Left colon (tissue), 2 donors: ENCODE results near the gene LGALSL. TPM values are rescaled to one million over a fixed set of nuclear protein-coding genes. Genes with fewer than 3 reads are reported as not detected.
A peak's percentile ranks its signal among the peaks of the same experiment; 100 is the strongest.

ENCODE experiments used
- ATAC-seq: fragments of 200-7000 bp; cut with Tn5 transposase; one replicate; pipeline ENCODE4 v1.9.1; 2020; ENCODE audit warnings: mild to moderate bottlenecking, moderate library complexity
- DNase-seq, 2 donors: peaks; one replicate each; pipeline ENCODE4 v3.0.0-alpha.2; 2020
- intact Hi-C, 2 donors: fragments of 100-400 bp; cut with DNase I in 1 of 2; cut with micrococcal nuclease in 1 of 2; formaldehyde crosslinking; loops; one replicate each; pipeline versions ENCODE4 v1.11.2 to v1.14.0; 2022; cut with DNase I, micrococcal nuclease
- long read RNA-seq: library from polyadenylated mRNA; unstranded; transcript quantifications from one replicate; pipeline ENCODE4 v2.0.0, GENCODE V29; 2021
- total RNA-seq, 2 donors: library from RNA; stranded (reverse); fragmentation: NEBNext Ultra II Directional; extraction: Animal tissue kit (Norgen Biotek cat#: 25700); gene quantifications; one replicate each; pipeline ENCODE4 v1.2.1, GENCODE V29; 2021
- donor health status: DM: no; HTN: no; CAD: no.
- donor health status: DM: yes; HTN: yes; CAD: no.

LGALSL gene
- total RNA-seq: 10 to 100 TPM; 43.6 to 45.5 TPM
- long read RNA-seq, transcript LGALSL-201 (5 exons, 3,926 nt): major isoform, 14 of 20 reads
- long read RNA-seq, partial matches to known transcripts: 5 of 20 reads
- long read RNA-seq, other reads (novel, unspliced or antisense): 1 of 20 reads

DNA sequence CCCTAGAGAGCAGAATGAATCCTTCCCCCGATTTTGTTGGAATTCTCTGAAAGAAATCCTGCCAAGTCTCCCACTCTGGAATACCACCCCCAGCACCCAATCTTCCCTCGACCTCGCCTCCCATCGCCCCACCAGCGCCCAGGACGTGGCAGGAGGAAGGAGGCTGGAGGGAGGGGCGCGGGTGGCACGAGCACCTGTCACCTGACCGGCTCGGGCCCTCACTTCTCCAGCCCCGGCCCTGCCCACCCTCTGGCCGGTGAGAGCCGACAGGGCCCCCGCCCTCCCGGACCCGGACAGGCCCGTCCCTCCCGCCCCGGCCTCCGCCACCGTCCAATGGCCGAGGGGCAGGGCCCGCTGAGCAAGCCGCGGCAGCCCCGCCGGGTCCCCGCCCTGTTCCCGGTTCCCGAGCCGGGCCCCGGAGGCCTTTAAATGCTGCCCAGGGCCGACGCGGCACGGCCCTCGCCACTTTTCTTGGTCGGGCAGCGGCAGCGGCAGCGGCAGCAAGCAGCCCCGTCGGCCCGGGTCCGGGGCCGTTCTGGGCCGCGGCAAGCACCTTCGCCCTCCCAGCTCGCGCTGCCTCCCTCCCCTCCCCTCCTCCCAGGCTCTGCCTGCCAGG, at the start of gene LGALSL:
Gene LGALSL, plus strand, starts transcription at position 393 of the 616 bp plus-strand sequence. CDS start 384 bp downstream, outside the sequence.
- DNase-seq: peak; percentile 89 to 93
- peak; percentile 88 for ATAC-seq
- intact Hi-C loops: no loop called here

DNA sequence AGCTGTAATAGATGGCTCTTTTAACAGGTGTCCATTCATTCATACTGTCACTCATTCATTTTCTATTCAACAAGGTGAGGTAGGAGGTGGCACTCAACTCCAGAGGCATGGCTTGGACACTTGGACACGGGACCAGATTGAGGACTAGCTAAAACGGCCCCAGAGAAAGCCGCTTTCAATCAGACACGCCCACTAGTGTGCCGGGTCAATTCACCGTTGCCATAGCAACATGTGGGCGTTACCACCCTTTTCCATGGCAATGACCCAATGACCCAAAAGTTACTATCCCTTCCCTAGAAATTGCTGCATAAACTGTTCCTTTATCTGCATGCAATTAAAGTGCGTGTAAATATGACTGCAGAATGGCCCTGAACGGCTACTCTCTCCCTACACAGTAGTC, 49.2 kb upstream of the LGALSL start:
- ATAC-seq (peak; percentile 64), DNase-seq (peak; percentile 86 to 87)
- intact Hi-C loops: no loop called here

DNA sequence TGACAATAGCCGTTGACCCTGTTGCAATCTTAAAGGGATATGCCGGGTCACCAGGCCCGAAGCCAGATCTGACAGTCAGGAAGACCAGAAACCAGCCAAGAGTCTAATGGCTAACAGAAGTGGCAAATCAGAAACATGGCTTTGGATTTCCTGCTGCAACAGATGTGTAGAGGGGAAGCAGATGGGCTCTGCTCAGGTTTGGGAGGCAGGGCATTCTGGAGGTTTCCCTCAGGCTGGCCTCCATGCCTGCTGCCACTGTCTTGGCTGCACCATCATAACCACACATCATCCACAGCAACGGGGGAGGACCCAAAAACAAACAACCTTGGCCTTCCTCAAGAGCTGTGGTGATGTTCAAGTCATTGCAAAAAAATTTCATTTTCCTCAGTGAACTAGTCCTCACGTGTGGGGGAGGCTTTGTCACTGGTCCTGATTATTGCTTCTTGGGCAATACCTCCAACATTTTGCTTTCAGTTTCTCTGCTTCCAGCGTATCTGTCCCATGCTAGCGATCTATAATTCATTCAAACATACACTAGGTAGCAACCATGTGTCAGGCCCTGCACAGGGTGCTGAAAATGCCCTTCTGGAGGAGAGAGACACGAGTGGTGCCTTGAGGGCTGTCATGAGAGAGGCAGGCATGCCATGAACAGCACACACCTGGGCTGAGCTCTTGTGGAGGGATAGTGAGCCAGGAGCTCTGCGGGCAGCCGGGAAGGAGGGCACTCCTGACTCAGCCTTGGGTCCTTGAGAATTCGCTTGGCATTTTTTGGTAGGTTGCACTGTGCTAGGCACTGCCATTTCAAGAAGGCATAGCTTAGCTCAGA, 48.2 kb upstream of the LGALSL start:
- intact Hi-C loops: no loop called here
- ATAC-seq: peak; percentile 27
- peak; percentile 25 to 41 for DNase-seq

DNA sequence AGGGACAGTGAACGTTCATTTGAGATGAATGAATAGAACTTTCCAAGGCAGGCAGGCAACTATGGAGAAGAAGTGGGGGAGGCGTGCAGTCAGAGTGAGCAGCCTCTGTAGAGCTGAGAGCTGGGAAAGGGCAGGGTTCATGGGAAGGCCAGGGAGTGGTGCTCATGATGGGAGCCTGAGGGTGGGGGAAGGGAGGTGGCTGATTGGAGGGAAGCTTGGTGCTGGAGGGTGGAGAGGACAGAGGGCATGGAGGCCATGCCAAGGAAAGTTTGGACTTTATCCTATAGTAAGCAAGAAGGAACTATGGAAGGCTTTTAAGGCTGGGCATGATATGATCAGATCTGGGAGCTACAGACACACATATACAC, 47.6 kb upstream of the LGALSL start:
- intact Hi-C loops: no loop called here
- peak; percentile 93 to 97 for DNase-seq
- ATAC-seq: peak; percentile 82

DNA sequence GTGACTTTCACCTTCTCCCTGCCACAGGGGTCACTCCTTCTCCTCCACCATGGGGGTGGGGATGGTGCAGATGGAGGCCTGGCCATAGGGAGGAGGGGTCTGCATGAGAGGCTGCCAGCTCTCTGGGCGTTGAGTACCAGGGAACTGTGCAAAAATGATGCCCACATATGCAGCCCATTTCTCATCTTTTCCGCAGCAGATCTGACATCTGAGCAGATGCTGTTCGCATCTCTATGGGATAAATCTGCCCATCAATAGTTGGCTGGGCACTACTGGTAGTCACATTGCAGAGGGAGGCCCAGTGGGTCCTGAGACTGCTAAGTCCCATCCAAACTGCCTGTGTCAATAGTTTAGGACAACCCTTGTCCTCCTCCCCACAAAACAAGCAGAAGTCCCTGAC, 45.9 kb upstream of the LGALSL start:
- intact Hi-C loops: no loop called here

DNA sequence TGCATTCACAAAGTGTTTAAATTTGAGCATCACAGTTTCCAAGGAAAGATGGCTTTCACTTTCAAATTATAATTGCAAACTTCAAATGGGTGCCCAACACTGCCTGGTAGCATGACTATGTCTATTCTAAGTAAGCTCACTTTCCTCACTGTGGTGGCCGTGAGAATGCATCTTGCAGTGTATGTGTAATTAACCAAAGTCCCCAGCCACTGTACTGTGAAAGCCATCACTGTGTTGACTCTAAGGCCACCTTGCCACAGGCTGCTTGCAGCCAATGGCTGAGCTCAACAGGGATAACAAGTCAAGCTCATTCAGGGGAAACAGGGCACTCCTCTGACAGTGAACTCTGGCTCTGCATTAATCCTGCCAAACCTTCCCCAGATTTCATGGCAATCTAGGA, 43.3 kb upstream of the LGALSL start:
- ATAC-seq (no peak), DNase-seq (no peak)
- intact Hi-C loops: no loop called here

More for the DNA sequence above, 45.9 kb upstream of the LGALSL start:
- no peak for ATAC-seq
- DNase-seq: no peak

DNA sequence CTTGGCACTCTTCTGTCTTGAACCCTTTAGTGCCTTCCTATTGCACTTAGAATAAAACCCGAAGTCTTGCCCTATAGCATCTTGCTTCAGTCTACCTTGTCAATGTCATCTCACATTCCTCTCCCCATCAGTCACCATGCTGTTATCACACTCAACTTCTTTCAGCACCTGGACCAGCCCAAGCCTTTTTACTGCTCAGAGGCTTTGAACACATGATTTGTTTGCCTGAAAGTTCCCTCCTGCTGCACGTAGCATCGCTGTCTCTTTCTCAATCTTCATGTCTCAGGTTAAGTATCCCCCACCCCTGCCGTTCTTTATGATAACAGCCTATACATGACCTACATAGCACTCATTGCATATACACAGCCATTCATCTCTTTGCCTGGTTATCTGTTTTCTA, 41.3 kb upstream of the LGALSL start:
- DNase-seq: no peak
- ATAC-seq: no peak
- intact Hi-C loops: no loop called here

DNA sequence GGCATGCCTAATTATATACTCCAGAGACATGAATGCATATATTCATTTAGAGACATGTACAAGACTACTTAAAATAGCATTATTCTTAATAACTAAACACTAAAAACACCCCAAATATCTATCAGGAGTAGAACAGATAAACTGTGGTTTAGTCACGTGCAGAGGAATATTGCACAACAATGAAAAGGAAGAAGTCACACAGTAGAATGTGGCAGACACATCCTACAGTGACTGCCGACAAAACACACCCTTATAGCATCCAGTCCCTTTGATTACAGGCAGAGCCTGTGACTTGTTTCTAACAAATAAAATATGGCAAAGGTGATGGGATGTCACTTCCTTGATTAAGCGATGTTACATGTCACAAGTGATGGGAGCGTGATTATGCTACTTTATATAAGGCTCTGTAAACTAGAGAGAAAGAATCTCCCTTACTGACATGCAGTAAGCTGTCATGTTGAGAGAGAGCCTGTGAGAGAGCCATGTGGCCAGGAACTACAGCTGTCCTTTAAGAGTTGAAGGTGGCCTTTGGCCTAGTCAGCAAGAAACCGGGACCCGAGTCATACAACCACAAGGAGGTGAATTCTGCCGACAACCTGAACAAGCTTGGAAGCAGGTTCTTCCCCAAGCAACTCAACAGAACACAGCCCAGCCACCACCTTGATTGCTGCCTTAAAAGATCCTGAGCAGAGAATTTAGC, 39.1 kb upstream of the LGALSL start:
- DNase-seq: no peak
- intact Hi-C loops: no loop called here
- peak; percentile 64 for ATAC-seq

DNA sequence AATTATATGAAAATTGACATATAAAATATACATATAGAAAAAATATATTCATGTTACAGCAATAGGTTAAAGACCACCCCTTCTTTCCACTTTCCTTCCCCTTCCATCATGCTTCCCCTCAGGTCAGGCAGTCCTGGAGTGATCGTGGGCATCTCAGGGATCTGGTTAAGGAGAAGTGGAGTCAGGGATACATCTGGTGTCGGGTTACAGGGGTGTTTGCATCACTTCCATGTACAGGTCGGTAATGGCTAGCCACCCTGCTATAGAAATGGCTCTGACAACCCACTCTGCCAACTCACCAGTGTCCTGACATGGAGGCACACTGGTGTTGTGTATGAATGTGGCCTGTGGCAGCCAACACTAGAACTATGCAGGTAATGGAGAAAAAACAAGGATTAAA, 36.3 kb upstream of the LGALSL start:
- intact Hi-C loops: no loop called here
- no peak for DNase-seq
- no peak for ATAC-seq

DNA sequence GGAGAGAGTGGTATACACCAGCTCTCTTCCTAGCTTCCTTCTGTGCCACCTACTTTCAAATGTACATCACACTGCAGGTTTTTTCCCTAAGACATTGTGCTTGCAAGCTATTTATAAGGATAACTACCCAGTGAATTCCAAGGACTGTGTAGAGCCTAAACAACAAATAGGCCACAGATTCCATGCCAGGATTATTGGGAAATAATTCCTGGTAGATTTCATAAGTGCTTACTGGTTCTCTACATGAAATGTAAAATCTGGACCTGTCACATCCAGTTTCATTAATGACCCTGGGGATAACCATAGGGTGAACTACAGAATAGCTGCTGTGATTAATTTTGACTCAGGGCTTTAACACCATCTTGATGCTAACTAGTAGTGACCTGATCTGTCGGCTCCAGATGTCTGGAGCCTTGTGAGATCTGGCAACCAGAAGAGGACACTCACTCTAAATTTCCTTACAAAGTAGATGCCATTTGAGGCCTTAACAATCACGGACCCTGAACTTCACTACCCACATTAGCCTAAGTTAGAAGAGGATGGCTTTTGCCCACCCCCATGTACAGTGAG, 34.3 kb upstream of the LGALSL start:
- DNase-seq (no peak), ATAC-seq (no peak)
- intact Hi-C loops: no loop called here

DNA sequence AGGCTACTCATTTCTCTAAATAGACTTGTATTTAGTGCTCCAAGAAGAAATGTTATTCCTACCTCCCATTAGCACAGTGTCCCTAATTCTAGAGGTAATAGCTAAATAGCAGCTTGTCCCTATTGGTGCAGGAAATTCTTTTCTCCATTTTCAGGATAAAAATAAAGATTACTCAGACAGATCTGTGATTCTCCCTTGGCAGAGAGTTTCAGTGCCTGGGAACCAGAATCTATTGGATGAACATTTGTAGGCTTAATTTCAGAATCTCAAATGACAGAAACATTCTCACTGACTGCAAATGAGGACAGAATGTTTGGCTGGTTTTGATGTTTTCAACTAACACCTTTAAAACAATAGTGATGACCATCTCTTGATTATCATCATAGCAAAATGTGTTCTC, 33.3 kb upstream of the LGALSL start:
- ATAC-seq (no peak), DNase-seq (no peak)
- intact Hi-C loops: no loop called here

DNA sequence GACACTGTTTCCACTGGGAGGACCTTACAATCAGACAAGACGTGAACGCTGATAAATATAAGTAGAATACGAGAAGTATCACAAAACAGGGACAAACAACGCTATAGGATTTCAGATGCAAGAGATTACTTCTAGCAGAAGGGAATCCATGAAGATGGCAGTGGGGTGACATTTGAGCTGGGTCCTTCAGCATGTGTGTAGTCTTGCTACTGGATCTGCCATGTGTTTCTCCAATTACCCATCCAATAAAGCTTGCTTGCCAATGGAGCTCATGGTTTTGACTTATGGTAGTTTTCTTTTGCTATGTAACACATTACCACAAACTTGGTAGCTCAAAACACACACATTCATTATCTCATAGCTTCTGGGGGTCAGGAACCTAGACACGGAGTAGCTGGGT, 32.8 kb upstream of the LGALSL start:
- DNase-seq (no peak), ATAC-seq (no peak)
- intact Hi-C loops: no loop called here

DNA sequence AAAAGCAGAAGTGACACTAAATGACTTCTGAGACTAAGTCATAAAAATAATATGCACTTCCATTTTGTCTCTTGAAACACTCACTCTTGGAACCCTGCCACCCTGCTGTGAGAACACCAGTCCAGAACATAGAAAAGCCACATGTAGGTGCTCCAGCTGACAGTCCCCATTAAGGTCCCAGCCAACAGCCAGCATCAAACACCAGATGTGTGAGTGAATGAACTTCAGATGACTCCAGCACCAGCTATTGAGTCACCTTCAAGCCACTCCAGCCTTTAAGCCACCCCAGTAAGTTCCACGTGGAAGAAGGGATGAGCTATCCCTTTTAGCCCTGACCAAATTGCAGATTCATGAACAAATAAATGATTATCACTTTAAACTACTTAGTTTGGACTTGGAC, 31.5 kb upstream of the LGALSL start:
- DNase-seq (no peak), ATAC-seq (no peak)
- intact Hi-C loops: no loop called here

DNA sequence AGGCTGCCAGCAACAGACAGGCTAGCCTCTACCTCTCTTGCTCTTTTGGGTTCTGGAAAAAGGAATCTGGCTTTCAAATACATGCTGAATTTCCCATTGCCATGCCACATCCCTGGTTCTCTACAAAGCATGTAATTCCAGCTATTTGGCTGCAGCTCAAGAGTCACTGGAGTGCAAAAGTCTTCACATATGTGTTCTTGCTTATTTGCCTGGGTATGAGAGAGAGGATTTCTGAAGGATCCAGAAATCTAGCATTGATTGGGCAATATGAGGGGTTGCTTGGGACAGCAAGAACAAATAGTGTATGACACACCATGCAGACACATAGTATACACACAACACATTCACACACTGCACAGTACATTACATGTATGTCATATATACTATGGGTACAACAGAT, 30.7 kb upstream of the LGALSL start:
- intact Hi-C loops: no loop called here
- ATAC-seq (no peak), DNase-seq (no peak)

DNA sequence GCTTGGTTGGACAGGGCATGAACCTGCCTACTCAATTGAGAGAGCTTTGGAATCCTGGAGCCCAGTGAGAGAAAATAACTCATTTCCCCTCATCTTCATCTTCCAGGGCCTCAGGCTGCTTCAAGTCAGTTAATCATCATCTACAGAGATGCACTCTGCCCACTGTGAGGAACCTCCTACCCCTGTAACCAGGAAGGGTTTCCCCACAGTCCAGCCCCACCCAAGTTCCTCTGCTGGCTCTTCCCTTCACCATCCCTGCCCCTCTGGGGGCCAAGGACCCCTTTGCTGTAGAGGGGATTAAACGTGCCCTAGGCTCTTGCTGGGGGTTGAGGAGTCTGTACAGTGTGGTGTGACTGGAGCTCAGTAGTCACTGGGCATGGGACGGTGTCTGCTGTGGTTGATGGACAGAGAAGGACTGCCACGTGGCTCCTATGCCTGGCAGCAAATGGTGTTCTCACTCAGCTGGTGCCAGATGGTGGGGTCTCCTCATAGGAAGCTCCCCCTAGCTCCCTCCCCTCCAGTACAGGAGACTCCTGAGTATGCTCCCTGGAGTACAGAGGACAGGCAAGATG, 29.5 kb upstream of the LGALSL start:
- intact Hi-C loops: no loop called here
- peak; percentile 24 to 38 for DNase-seq
- peak; percentile 91 for ATAC-seq

DNA sequence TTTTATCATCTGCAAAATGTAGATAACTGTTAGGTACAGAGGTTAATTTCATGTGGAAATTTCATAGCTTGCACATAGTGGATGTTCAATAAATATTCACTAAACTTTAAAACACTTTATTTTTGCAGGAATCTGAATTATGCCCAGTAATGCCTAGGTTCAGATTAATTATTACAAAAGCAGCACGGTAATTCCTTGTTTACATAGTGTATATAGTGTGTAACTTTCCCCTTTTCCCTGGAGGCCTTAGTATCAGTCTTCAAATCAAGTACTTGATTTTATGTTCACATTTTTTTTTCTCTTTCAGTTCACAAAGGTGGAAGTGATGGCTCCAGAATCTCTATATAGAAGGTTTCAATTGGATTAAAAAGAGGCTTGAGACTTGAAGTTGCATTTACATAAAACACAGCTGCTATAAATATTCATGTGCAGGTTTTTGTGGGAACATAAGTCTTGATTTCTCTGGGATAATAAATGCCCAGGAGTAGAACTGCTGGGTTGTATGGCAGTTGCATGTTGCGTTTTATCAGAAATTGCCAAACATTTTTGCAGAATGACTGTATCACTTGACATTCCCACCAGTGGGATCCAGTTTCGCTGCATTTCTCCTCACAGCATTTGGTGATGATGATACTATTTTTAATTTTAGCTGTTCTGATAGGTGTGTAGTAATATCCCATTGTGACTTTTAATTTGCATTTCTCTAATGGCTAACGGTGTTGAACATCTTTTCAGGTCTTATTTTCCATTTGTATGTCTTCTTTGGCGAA, 27.6 kb upstream of the LGALSL start:
- intact Hi-C loops: no loop called here
- no peak for DNase-seq
- ATAC-seq: peak; percentile 70

DNA sequence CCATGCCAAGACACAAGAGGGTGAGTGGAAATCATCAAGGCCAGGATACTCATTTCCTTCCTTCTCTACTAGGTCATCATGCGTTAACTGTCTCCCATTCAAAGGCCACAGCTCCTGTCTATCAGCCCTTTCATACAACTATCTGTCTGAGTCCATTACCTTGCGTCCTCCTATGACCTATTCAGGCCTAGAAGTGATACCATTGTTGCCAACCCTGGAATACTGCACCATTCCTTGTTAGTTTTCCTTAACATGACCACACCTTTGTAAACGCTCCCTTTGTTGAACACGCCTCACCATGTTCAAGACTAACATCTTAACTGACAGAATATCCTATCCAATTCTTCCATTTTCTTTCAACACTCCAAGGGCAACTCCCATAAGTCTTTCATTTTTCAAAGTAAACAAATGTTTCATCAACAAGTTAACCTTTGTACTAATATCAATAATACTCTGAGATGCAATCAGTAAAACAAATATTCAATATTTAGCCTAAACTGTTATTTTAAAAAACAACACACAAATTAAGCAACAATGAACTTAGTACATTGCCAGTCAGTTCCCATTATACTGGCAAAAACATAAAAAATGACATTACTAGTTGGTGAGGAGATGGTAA, 19.8 kb upstream of the LGALSL start:
- peak; percentile 56 for ATAC-seq
- DNase-seq: no peak
- intact Hi-C loops: no loop called here

DNA sequence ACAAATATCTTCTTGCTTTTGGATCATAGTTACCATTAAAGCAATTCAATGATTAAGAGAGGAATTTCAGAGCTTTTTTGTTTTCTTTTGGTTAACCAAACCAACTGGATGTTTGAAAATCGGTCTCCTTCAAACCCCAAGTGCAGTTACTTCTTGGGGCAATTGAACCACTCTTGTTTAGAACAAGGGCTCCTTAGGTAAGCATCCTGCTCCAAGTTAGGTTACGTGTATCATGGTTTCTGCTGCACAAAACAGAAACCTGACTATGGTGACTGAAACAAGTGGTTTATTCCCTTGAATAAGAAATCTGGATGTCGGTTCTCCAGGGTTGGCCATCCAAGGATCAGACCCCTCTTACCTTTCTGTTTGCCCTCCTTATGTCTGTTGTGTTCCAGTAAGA, 16.1 kb upstream of the LGALSL start:
- no peak for ATAC-seq
- DNase-seq: no peak
- intact Hi-C loops: no loop called here
